ENCODE data around the gene GALNT14. TPM values are rescaled to one million over a fixed set of nuclear protein-coding genes. Genes with fewer than 3 reads are reported as not detected.

Gene GALNT14
- total and polyA plus RNA-seq, 10 of the 15 experiments (the other 5 are each of a cell fraction or from before 2014, with no cell fraction given) = 3.7 to 17.8 (median 6.0) TPM

GRCh38 chr2:30877833-30878232, 260.4 kb downstream of the GALNT14 start:
- H3K27ac ChIP-seq (ENCODE audit: control insufficient read depth, insufficient read depth) = no peak overlapping the region
- no TSS peak for BruUV-seq (replicated peaks)
- H3K4me3 ChIP-seq = no peak overlapping the region
- no peaks in the 10 kb centered on the region; the same call in 2 of the 3 replicates for H3K9me3 ChIP-seq (replicated peaks; ENCODE audit: control insufficient read depth, insufficient read depth, low read length)
- no peaks in the 10 kb centered on the region for H3K79me2 ChIP-seq (ENCODE audit: control insufficient read depth, insufficient read depth, low read length)
- no peak overlapping the region for H2AFZ ChIP-seq (ENCODE audit: control insufficient read depth, low read depth, low read length)
- no peaks in the 10 kb centered on the region for H3K36me3 ChIP-seq (ENCODE audit: control insufficient read depth in 2 of 2, insufficient read depth in 2 of 2, low read length in 1 of 2)
- H4K20me1 ChIP-seq (ENCODE audit: control insufficient read depth, insufficient read depth) = no peaks in the 10 kb centered on the region
- DNase-seq (ENCODE audit: low read depth, low spot score) = no peak
- CTCF ChIA-PET = interaction anchor here (1.0 to 1.3 kb wide), 3 partner anchors 15 to 17 kb away, joined by 3 read pairs; no protein-coding TSS in a partner anchor
- no peak overlapping the region for H3K4me2 ChIP-seq (ENCODE audit: control insufficient read depth, insufficient read depth)
- H3K4me1 ChIP-seq (ENCODE audit: control insufficient read depth, insufficient read depth, low read length) = no peaks in the 10 kb centered on the region
- no peak overlapping the region for H3K9ac ChIP-seq (ENCODE audit: control insufficient read depth, insufficient read depth, low read length)
- intact Hi-C loops (cut with micrococcal nuclease; ENCODE audit: unreplicated experiment) = no loop called here
- no peak for FAIRE-seq
- POLR2A ChIA-PET = no interaction called here
- RAD21 ChIA-PET (ENCODE audit: unreplicated experiment) = interaction anchor here (1.0 kb wide), 1 partner anchor 290 kb away, joined by 3 read pairs; no protein-coding TSS in a partner anchor
- ATAC-seq = no peak
- SMC1A ChIA-PET (ENCODE audit: uncharacterized antibody, unreplicated experiment) = interaction anchor here (1.1 to 1.4 kb wide), 3 partner anchors 13 to 294 kb away, joined by 3 to 4 read pairs (median 3); no protein-coding TSS in a partner anchor
- WGBS (ENCODE audit: insufficient coverage, insufficient replicate concordance, low lambda C conversion rate, missing lambda C conversion rate) = 46% methylated on average over 2 of the region's 2 CpGs
- TF ChIP-seq ESRRA (IDR thresholded peaks at IDR 0.05; ENCODE audit: low read length) (no peak), FOS (IDR thresholded peaks at IDR 0.05; ENCODE audit: borderline replicate concordance, extremely low read depth, insufficient read length) (no peak), NFYA (IDR thresholded peaks at IDR 0.05; ENCODE audit: borderline replicate concordance, low read depth, low read length) (no peak), REST (IDR thresholded peaks at IDR 0.05; ENCODE audit: low read depth, low read length) (no peak), ZZZ3 (IDR thresholded peaks at IDR 0.05; ENCODE audit: control insufficient read depth, insufficient read length, low read depth) (no peak), STAT1 (conservative IDR thresholded peaks at IDR 0.05) (no peak), ETV6 (conservative IDR thresholded peaks at IDR 0.05 in 1 of 2, IDR thresholded peaks at IDR 0.05 in 1 of 2; ENCODE audit: borderline replicate concordance in 1 of 2, low read depth in 1 of 2) (no peak), ATF3 (IDR thresholded peaks at IDR 0.05; ENCODE audit: borderline replicate concordance, extremely low read depth, low read depth, low read length) (no peak), SMARCA5 (IDR thresholded peaks at IDR 0.05) (no peak)
- TF ChIP-seq, protein P1, sequence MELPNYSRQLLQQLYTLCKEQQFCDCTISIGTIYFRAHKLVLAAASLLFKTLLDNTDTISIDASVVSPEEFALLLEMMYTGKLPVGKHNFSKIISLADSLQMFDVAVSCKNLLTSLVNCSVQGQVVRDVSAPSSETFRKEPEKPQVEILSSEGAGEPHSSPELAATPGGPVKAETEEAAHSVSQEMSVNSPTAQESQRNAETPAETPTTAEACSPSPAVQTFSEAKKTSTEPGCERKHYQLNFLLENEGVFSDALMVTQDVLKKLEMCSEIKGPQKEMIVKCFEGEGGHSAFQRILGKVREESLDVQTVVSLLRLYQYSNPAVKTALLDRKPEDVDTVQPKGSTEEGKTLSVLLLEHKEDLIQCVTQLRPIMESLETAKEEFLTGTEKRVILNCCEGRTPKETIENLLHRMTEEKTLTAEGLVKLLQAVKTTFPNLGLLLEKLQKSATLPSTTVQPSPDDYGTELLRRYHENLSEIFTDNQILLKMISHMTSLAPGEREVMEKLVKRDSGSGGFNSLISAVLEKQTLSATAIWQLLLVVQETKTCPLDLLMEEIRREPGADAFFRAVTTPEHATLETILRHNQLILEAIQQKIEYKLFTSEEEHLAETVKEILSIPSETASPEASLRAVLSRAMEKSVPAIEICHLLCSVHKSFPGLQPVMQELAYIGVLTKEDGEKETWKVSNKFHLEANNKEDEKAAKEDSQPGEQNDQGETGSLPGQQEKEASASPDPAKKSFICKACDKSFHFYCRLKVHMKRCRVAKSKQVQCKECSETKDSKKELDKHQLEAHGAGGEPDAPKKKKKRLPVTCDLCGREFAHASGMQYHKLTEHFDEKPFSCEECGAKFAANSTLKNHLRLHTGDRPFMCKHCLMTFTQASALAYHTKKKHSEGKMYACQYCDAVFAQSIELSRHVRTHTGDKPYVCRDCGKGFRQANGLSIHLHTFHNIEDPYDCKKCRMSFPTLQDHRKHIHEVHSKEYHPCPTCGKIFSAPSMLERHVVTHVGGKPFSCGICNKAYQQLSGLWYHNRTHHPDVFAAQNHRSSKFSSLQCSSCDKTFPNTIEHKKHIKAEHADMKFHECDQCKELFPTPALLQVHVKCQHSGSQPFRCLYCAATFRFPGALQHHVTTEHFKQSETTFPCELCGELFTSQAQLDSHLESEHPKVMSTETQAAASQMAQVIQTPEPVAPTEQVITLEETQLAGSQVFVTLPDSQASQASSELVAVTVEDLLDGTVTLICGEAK (IDR thresholded peaks at IDR 0.05; ENCODE audit: borderline replicate concordance) = no peak
- TF ChIP-seq, protein P2, sequence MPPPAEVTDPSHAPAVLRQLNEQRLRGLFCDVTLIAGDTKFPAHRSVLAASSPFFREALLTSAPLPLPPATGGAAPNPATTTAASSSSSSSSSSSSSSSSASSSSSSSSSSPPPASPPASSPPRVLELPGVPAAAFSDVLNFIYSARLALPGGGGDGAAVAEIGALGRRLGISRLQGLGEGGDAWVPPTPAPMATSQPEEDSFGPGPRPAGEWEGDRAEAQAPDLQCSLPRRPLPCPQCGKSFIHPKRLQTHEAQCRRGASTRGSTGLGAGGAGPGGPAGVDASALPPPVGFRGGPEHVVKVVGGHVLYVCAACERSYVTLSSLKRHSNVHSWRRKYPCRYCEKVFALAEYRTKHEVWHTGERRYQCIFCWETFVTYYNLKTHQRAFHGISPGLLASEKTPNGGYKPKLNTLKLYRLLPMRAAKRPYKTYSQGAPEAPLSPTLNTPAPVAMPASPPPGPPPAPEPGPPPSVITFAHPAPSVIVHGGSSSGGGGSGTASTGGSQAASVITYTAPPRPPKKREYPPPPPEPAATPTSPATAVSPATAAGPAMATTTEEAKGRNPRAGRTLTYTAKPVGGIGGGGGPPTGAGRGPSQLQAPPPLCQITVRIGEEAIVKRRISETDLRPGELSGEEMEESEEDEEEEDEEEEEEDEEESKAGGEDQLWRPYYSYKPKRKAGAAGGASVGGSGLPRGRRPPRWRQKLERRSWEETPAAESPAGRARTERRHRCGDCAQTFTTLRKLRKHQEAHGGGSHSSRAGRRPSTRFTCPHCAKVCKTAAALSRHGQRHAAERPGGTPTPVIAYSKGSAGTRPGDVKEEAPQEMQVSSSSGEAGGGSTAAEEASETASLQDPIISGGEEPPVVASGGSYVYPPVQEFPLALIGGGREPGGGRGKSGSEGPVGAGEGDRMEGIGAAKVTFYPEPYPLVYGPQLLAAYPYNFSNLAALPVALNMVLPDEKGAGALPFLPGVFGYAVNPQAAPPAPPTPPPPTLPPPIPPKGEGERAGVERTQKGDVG (CRISPR knock-in tag; IDR thresholded peaks at IDR 0.05) = no peak
- in situ Hi-C loops (cut with MboI) = no loop called here
- no peaks in the 10 kb centered on the region for H3K27me3 ChIP-seq (replicated peaks in 1 of 2; ENCODE audit: control insufficient read depth in 2 of 2, insufficient read depth in 2 of 2, low read length in 1 of 2)
